Keratinocyte (primary cell): ENCODE results near the gene DCDC1. TPM values are rescaled to one million over a fixed set of nuclear protein-coding genes. Genes with fewer than 3 reads are reported as not detected.

Source experiments
- DNase-seq: peaks from one replicate; pipeline ENCODE4 v3.0.0-alpha.2; 2011; ENCODE audit warnings: low read depth, missing footprints, low spot score
- FAIRE-seq: peaks from 2 replicates; lab custom pipeline; 2011; peaks lifted over from hg19 to GRCh38; lab: Jason Lieb, UNC
- H2AFZ ChIP-seq: 2 replicates; pipeline ENCODE4 v1.6.0; 2012; ENCODE audit warnings: low read length, control low read depth, inconsistent platforms; ENCODE audit not compliant: control insufficient read depth
- H3K27ac ChIP-seq: 2 replicates; pipeline ENCODE4 v1.5.1; 2011; ENCODE audit warnings: low read length; ENCODE audit not compliant: control insufficient read depth, insufficient read depth
- H3K27me3 ChIP-seq: 3 replicates; pipeline ENCODE4 v1.6.0; 2011; ENCODE audit warnings: low read length; ENCODE audit not compliant: control insufficient read depth, insufficient read depth; ENCODE audit errors: extremely low read depth
- H3K36me3 ChIP-seq, 2 experiments: 2 replicates in 1 of 2; 3 replicates in 1 of 2; pipeline ENCODE4 v1.5.1; 2011; ENCODE audit warnings: low read length in 2 of 2, mild to moderate bottlenecking in 1 of 2; ENCODE audit not compliant: control insufficient read depth in 2 of 2, insufficient read depth in 2 of 2; ENCODE audit errors: extremely low read depth in 1 of 2
- H3K4me1 ChIP-seq: 3 replicates; pipeline ENCODE4 v1.5.1; 2011; ENCODE audit warnings: low read length; ENCODE audit not compliant: control insufficient read depth, insufficient read depth; ENCODE audit errors: extremely low read depth
- H3K4me2 ChIP-seq: 3 replicates; pipeline ENCODE4 v1.6.0; 2011; ENCODE audit warnings: low read depth, low read length; ENCODE audit not compliant: control insufficient read depth, insufficient read depth; ENCODE audit errors: extremely low read depth
- H3K4me3 ChIP-seq, 3 experiments: fragments of 200-600 bp in 1 of 3; sonication (generic) in 1 of 3; 2 replicates in 2 of 3; 3 replicates in 1 of 3; pipeline ENCODE4 v1.5.1; 2011 to 2016; ENCODE audit warnings: low read length in 3 of 3, mild to moderate bottlenecking in 3 of 3, control low read depth in 2 of 3, inconsistent platforms in 1 of 3, low read depth in 1 of 3, mixed read lengths in 1 of 3, mixed run types in 1 of 3, moderate library complexity in 1 of 3; ENCODE audit not compliant: control insufficient read depth in 2 of 3, insufficient read depth in 2 of 3; ENCODE audit errors: extremely low read depth in 1 of 3
- H3K79me2 ChIP-seq: 2 replicates; pipeline ENCODE4 v1.6.0; 2012; ENCODE audit warnings: low read length; ENCODE audit not compliant: control insufficient read depth, insufficient read depth
- H3K9ac ChIP-seq: 3 replicates; pipeline ENCODE4 v1.6.0; 2011; ENCODE audit warnings: low read length; ENCODE audit not compliant: control insufficient read depth, insufficient read depth; ENCODE audit errors: extremely low read depth
- H3K9me1 ChIP-seq: 3 replicates; pipeline ENCODE4 v1.6.0; 2011; ENCODE audit warnings: low read length; ENCODE audit not compliant: control insufficient read depth, insufficient read depth; ENCODE audit errors: extremely low read depth
- H3K9me3 ChIP-seq: 2 replicates; pipeline ENCODE4 v1.5.1; 2012; ENCODE audit warnings: low read depth, low read length; ENCODE audit not compliant: control insufficient read depth
- H4K20me1 ChIP-seq: 3 replicates; pipeline ENCODE4 v1.6.0; 2011; ENCODE audit warnings: low read length; ENCODE audit not compliant: control insufficient read depth, insufficient read depth; ENCODE audit errors: extremely low read depth
- EZH2 ChIP-seq: IDR thresholded peaks from one replicate; pipeline ENCODE4 v1.6.1; 2012; ENCODE audit warnings: inconsistent platforms, mild to moderate bottlenecking, low read length, moderate library complexity
- dilution Hi-C: fragments of 300-500 bp; cut with MboI; formaldehyde crosslinking; loops from one replicate; pipeline ENCODE4 v1.7.0; 2020; ENCODE audit warnings: low sequenced_read_pairs; ENCODE audit not compliant: extremely low pct_ligation_motif_present
- polyA plus RNA-seq, 5 experiments: library from polyadenylated mRNA; depleted of rRNA in 3 of 5; stranded (reverse) in 3 of 5; stranded (forward) in 1 of 5; unstranded in 1 of 5; fragments of >200 nt; gene quantifications; 1 replicate in 1 of 5; 2 replicates in 3 of 5; 3 replicates in 1 of 5; pipeline versions ENCODE4 v1.2.1 to v1.2.3, GENCODE V29; 2011 to 2012; ENCODE audit warnings: missing spikeins in 2 of 5, low read depth in 1 of 5, low replicate concordance in 1 of 5
- TF ChIP-seq, protein P1 (sequence below), 3 experiments: IDR thresholded peaks in 1 of 3; conservative IDR thresholded peaks in 1 of 3; optimal IDR thresholded peaks in 1 of 3; 2 replicates in 2 of 3; 3 replicates in 1 of 3; pipeline versions ENCODE3 to v1.5.1; 2011; ENCODE audit warnings: low read length in 3 of 3, mild to moderate bottlenecking in 3 of 3, moderate library complexity in 2 of 3, control low read depth in 1 of 3, inconsistent platforms in 1 of 3; ENCODE audit not compliant: insufficient read depth in 2 of 3; ENCODE audit errors: extremely low read depth in 1 of 3

Gene DCDC1
- polyA plus RNA-seq, 1 donor (not counting 4 experiments of a cell fraction or from before 2014, with no cell fraction given): 0.08 TPM

DNA sequence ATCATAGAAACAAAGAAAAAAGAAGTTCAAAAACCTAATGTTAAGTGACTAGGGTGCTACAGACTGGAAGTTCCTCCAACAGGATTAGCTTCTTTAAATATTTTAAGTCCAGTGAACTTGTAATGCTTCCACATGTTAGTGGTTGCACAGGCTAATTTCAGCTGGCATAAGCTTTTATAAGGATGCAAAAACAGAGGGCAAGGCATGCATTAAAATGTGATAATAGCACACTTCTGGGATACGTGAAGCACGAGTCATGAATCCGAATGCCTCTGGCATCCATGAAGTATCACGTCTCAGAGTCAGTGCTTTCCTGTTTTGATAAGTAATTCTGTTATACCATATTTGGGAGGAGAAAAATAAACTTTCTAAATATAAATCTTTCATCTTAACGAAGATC lies 106.8 kb downstream of the DCDC1 start:
- H3K27ac ChIP-seq: no peak overlapping the region
- H4K20me1 ChIP-seq: no peaks in the 10 kb centered on the region
- FAIRE-seq: no peak
- no peaks in the 10 kb centered on the region for H3K9me3 ChIP-seq
- H3K4me1 ChIP-seq: no peaks in the 10 kb centered on the region
- no peak overlapping the region for H3K4me3 ChIP-seq
- DNase-seq: no peak
- H3K9ac ChIP-seq: no peak overlapping the region
- H3K9me1 ChIP-seq: no peaks in the 10 kb centered on the region
- no peaks in the 10 kb centered on the region for H3K27me3 ChIP-seq
- dilution Hi-C loops: no loop called here
- H3K4me2 ChIP-seq: no peak overlapping the region
- TF ChIP-seq, protein P1, sequence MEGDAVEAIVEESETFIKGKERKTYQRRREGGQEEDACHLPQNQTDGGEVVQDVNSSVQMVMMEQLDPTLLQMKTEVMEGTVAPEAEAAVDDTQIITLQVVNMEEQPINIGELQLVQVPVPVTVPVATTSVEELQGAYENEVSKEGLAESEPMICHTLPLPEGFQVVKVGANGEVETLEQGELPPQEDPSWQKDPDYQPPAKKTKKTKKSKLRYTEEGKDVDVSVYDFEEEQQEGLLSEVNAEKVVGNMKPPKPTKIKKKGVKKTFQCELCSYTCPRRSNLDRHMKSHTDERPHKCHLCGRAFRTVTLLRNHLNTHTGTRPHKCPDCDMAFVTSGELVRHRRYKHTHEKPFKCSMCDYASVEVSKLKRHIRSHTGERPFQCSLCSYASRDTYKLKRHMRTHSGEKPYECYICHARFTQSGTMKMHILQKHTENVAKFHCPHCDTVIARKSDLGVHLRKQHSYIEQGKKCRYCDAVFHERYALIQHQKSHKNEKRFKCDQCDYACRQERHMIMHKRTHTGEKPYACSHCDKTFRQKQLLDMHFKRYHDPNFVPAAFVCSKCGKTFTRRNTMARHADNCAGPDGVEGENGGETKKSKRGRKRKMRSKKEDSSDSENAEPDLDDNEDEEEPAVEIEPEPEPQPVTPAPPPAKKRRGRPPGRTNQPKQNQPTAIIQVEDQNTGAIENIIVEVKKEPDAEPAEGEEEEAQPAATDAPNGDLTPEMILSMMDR (optimal IDR thresholded peaks at IDR 0.05 in 1 of 3, IDR thresholded peaks at IDR 0.05 in 1 of 3, conservative IDR thresholded peaks at IDR 0.05 in 1 of 3; ENCODE audit: extremely low read depth in 1 of 3, insufficient read depth in 2 of 3, low read length in 3 of 3): no peak
- TF ChIP-seq EZH2: no peak
- H3K36me3 ChIP-seq: no peaks in the 10 kb centered on the region
- no peaks in the 10 kb centered on the region for H3K79me2 ChIP-seq
- H2AFZ ChIP-seq: no peak overlapping the region

DNA sequence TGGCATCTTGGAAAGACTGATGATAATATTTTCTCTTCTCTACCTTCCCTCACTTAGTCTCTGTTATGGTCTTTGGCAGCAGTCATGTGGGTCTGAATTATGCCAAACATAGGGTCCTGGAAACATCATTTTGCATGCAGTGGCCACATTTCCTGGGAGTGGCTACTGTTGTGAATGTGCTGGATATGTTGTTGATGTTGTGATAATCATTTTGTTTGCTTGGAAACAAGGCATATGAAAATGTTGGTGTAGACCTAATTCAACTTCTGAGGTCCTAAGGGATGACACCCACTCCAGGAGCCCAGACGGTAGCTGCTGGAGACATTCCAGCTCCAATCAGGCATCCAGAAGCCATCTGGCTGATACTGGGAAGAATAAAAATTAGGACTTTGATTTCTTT lies 109.7 kb downstream of the DCDC1 start:
- Histone ChIP-seq H2AFZ (no peak overlapping the region), H3K79me2 (no peaks in the 10 kb centered on the region), H3K27ac (no peak overlapping the region), H3K9ac (no peak overlapping the region), H3K27me3 (no peaks in the 10 kb centered on the region), H4K20me1 (no peaks in the 10 kb centered on the region), H3K9me3 (no peaks in the 10 kb centered on the region), H3K4me1 (no peaks in the 10 kb centered on the region), H3K36me3 (no peaks in the 10 kb centered on the region), H3K4me2 (no peak overlapping the region), H3K4me3 (no peak overlapping the region), H3K9me1 (no peaks in the 10 kb centered on the region)
- dilution Hi-C loops: no loop called here
- no peak for FAIRE-seq
- DNase-seq: no peak
- TF ChIP-seq, protein P1 (optimal IDR thresholded peaks at IDR 0.05 in 1 of 3, IDR thresholded peaks at IDR 0.05 in 1 of 3, conservative IDR thresholded peaks at IDR 0.05 in 1 of 3; ENCODE audit: extremely low read depth in 1 of 3, insufficient read depth in 2 of 3, low read length in 3 of 3): no peak
- no peak for TF ChIP-seq EZH2
